Measurements from ENCODE around the gene KCNJ12.
"Not testable (repeated sequence)": the region's sequence is repeated elsewhere in the genome, so short reads cannot be mapped to it uniquely, and the experiment has no call there.

KCNJ12 gene

GRCh38 chr17:21349358-21350050 is 26.7 kb upstream of the KCNJ12 start:
- DNase-seq (ENCODE audit: low read depth) = not testable (repeated sequence)

GRCh38 chr17:21350495-21350894 is 25.7 kb upstream of the KCNJ12 start:
- DNase-seq (ENCODE audit: low read depth) = not testable (repeated sequence)

- DNase-seq (ENCODE audit: low read depth) = no peak
These were observed 24.6 kb upstream of the KCNJ12 start for GRCh38 chr17:21351366-21352065.

- no peak for DNase-seq (ENCODE audit: low read depth)
These were observed 23.8 kb upstream of the KCNJ12 start for GRCh38 chr17:21352221-21352980.

GRCh38 chr17:21352981-21353265 is 23.2 kb upstream of the KCNJ12 start:
- no peak for DNase-seq (ENCODE audit: low read depth)

GRCh38 chr17:21353326-21354010 is 22.7 kb upstream of the KCNJ12 start:
- no peak for DNase-seq (ENCODE audit: low read depth)

GRCh38 chr17:21354796-21355385 is 21.3 kb upstream of the KCNJ12 start:
- DNase-seq (ENCODE audit: low read depth) = no peak

DNA sequence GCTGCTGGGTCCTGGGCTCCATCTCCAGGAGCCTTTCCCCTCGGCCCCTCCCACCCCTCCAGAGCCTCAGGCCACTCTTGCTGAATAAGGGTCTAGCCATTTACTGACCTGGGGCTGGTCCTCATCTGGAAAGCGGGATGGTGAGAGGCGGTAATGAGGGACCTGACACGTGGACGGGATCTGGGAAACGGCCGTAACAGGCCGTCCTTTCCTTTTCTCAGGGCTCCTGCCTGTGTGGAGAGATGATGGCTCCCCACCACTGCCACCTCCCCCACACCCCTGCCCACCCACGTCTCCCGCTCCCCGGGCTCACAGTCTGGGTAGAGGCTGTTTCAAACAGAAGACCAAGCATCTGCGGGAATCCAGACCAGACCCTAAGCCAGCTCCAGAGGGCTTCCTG is 20.6 kb upstream of the KCNJ12 start:
- no peak for DNase-seq (ENCODE audit: low read depth)

DNA sequence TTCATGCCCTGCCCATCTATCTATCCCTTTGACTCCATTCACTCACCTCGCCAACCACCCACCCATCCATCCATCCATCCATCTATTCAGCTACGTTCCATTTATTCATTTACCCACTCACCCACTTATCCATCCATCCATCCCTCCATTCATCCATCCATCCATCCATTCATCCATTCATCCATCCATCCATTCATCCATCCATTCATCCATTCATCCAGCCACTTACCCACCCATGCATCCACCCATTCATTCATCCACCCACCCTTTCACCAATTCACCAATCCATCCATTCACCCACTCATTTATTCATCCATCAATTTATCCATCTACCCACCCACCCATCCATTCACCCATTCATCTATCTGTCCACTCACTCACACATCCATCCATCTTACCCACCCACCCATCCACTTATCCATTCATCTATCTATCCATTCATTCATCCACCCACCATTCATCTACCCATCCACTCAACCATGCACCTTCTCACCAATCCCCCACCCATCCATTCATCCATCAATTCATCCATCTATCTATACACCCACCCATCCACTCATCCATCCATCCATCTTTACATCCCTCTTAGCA is 19.5 kb upstream of the KCNJ12 start:
- DNase-seq (ENCODE audit: low read depth) = no peak

DNA sequence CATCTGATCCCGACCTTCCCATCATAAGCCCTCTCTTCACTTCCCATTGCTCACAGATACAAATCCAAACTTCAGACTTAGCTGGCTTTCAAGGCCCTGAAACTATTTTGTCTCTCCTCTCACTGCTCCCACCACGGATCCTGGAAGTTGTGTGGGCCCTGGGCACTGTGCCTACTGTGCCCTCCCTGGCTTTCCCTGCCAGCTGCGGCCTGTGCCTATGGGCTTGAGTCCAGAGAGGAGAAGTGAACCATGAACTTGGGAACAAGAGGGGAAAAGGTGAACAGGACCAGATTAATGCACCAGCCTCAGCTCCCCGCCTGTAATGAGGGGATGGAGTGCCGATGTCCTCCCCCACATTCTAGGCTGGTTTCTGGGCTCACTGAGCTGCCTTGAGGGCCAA is 18.9 kb upstream of the KCNJ12 start:
- no peak for DNase-seq (ENCODE audit: low read depth)

- DNase-seq (ENCODE audit: low read depth) = no peak
These were observed 18.2 kb upstream of the KCNJ12 start for GRCh38 chr17:21357696-21358656.

DNA sequence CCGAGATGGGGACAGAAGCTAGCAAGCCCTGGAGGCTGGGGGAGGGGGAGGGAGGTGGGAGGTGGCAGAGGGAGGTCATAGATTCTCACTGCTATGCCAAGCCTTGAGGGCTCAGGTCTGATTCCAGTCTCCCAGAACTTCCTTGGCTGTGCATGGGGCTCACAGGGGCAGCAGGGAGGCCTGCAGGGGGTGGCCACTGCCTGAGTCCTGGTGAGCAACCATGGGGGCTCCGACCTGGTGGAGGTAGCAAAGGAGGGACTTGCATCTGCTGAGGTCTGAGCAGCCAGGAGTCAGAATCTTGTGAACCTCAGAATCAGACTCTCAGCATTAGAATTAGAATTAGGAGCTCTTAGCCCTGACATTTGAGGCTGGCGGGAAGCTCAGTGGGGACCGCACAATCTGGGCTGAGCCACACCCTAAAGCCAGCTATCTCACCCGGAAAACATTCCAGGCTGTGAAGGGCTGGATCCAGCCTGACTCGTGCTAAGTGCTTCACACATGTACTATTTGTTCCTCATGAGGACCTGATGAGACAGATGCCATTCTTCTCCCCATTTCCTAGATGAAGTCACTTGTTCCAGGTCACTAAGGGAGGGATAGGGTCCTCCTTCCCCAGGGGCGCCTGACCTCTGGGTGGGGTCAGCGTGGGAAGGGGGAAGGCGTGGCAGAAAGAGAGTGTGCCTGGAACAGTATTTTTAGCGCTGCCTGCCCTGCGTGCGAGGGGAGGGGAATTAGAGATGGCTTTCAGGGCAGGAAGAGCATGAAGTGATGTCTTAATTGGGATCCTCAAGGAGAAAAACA is 17.3 kb upstream of the KCNJ12 start:
- no peak for DNase-seq (ENCODE audit: low read depth)

DNA sequence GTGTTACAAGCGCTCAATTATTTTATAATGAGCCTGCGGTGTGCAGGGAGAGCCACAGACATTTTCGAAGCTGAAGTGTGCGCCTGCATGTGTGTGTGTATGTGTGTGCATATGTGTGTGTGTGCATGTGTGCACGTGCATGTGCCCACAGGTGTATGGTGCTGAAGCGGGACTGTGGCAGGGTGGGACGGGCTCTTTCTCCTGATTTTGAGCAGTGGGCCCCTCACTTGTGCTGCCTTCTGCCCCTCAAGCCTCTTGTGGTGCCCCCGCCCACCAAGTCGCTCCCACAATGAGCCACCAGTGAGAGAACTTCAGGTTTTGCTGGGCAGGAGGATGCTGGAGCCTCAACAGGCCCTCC is 16.7 kb upstream of the KCNJ12 start:
- no peak for DNase-seq (ENCODE audit: low read depth)

DNA sequence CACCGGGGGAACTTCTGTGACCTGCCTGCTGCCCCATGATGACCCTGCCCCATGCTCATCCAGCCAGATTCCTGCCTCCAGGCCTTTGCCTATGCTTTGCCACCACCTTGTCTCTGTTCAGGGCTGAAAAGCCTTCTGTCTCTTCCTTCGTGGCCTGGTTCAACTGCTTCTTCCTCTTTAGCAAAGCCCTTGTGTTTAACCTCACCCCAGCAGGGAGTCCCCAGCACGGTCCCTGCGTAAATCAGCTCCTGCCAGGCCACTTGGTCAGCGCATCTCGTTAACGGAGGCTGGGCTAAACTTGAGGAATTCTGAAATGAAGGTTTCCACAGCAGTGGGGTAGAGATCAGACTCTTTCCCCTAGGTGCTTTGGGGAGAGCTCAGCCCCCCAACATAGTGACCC is 16.1 kb upstream of the KCNJ12 start:
- no peak for DNase-seq (ENCODE audit: low read depth)

DNA sequence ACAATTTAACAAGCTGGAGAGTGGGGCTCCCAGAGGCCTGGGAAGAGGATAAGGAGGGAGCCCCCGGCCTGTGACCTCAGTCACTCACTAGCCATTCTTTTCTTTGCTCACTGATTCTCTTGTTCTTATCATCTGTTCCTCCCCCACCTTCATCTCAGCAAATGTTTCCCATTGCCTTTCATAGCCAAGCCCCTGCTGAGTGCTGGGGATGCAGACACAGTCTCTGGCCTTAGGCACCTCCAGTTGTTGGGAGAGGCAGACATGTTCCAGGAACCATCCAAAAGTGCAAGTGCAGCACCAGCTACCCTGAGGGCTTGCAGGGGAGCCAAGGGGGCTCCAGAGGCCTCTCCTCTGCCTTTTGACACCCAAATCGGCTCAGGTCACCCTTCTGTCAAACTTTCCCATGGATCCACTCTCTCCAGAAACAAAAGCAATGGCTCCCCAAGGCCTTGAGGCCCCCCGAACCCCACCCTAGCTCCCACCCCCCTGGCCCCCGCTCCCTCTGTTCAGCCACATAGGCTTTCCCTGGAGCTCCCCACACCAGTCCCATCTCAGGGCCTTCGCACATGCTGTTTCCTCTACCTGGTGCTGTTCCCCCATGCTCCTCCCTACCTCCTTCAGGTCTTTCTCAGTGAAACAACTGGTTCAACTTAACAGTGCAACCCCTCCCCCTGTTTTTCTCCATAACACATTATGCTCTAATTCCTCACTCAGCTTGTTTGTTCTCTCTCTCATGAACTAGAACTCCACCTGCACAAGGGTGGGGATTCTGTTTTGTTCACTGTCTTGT is 14.9 kb upstream of the KCNJ12 start:
- no peak for DNase-seq (ENCODE audit: low read depth)

DNA sequence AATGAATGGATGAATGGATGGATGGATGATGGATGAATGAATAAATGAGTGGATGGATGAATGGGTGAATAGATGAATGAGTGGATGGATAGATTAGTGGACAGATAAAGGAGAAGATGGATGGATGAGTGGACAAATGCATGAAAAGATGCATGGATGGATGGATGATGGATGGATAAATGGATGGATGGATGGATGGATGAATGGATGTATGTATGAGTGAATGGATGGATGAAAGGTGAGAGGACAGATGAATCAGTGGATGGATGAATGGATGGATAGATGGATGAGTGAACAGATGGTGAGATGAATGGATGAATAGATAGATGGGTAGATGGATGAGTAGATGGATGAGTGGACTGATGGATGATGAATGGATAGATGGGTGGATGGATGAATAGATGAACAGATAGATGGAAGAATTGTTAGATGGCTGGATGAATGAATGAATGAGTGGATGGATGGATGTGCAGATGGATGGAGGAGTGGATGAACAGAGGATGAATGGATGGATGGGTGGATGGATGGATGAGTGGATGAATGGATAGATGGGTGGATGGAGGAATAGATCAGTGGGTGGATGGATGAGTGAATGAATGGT is 13.7 kb upstream of the KCNJ12 start:
- no peak for DNase-seq (ENCODE audit: low read depth)

DNA sequence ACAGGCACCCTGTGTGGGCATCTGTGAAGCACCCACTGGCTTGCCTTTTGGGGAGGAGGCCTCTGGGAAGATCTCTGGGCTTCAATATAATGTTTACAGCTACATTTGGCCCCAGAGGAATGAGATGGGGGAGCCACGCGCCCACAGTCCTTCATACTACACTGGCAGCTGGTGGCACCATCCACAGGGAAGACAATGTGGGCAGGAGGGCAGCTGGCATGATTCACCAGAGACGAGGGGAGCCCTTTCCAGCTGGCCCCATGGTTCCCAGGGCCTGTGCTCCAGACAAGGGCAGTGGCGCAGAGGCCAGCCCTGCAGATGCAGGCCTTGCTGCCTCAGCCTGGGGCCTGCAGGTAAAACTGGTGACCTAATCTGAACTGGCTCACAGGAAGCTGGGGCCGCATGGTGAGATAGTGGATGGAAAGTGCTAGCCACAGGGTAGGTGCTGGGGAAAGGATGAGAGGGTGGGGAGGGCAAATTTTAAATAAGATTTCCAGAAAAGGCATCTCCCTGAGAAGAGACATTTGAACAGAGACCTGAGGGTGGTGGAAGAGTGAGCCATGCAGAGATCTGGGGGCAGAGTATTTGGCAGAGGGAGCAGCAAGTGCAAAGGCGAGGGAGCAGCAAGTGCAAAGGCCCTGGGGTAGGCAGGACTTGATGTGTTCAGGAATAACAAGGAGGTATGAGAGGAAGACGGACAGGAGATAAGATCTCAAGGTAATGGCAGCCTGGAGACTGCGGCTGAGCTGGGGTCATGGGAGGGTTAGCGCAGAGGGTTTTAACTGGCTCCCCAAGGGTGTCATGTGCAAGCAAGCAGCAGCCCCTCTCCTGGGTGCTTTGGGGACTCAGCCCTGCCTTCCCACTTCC is 12.1 kb upstream of the KCNJ12 start:
- DNase-seq (ENCODE audit: low read depth) = no peak

- DNase-seq (ENCODE audit: low read depth) = no peak
These were observed 11.1 kb upstream of the KCNJ12 start for GRCh38 chr17:21365016-21365415.
